GM12878 (cell line): ENCODE data around the gene PPP4R4. TPM values are rescaled to one million over a fixed set of nuclear protein-coding genes. Genes with fewer than 3 reads are reported as not detected.

Experiments
- ASH2L ChIP-seq: fragments of 300-600, 200-600 bp; sonication (generic); IDR thresholded peaks from 2 replicates; pipeline ENCODE4 v1.6.1; 2017; ENCODE audit warnings: low read depth, mild to moderate bottlenecking, borderline replicate concordance
- ATF2 ChIP-seq: IDR thresholded peaks from 2 replicates; pipeline ENCODE4 v1.6.1; 2012; ENCODE audit warnings: low read length, inconsistent platforms
- ATF7 ChIP-seq: fragments of 450-650 bp; IDR thresholded peaks from 2 replicates; pipeline ENCODE4 v1.6.1; 2016; ENCODE audit warnings: low read depth, mild to moderate bottlenecking
- BRCA1 ChIP-seq: IDR thresholded peaks from 2 replicates; pipeline ENCODE4 v1.6.1; 2011; ENCODE audit warnings: low read depth, low read length, improper control_type of control experiment
- ETV6 ChIP-seq, 2 experiments: fragments of 450-650 bp in 1 of 2; IDR thresholded peaks in 1 of 2; conservative IDR thresholded peaks in 1 of 2; 2 replicates each; pipeline ENCODE4 v1.6.1; 2014; ENCODE audit warnings: antibody characterized with exemption in 1 of 2, borderline replicate concordance in 1 of 2, low read depth in 1 of 2, mild to moderate bottlenecking in 1 of 2, moderate library complexity in 1 of 2
- IKZF1 ChIP-seq: fragments of 450-650 bp; conservative IDR thresholded peaks from 2 replicates; pipeline ENCODE4 v1.6.1; 2017; ENCODE audit warnings: antibody characterized with exemption, mild to moderate bottlenecking
- IRF3 ChIP-seq: fragments of 450-650 bp; IDR thresholded peaks from 2 replicates; pipeline ENCODE4 v1.6.1; 2014; ENCODE audit warnings: mild to moderate bottlenecking
- IRF5 ChIP-seq: fragments of 450-650 bp; IDR thresholded peaks from 2 replicates; pipeline ENCODE4 v1.6.1; 2017; ENCODE audit warnings: borderline replicate concordance
- KDM1A ChIP-seq: fragments of 200-600 bp; sonication (generic); IDR thresholded peaks from 2 replicates; pipeline ENCODE4 v1.6.1; 2016; ENCODE audit warnings: borderline replicate concordance
- MAX ChIP-seq: IDR thresholded peaks from 2 replicates; pipeline ENCODE4 v1.6.1; 2012; ENCODE audit warnings: low read depth, low read length, improper control_type of control experiment
- MTA2 ChIP-seq: fragments of 450-650 bp; IDR thresholded peaks from 2 replicates; pipeline ENCODE4 v1.6.1; 2016; ENCODE audit warnings: low read depth, mild to moderate bottlenecking, moderate library complexity
- MYB ChIP-seq: fragments of 150-350 bp; IDR thresholded peaks from 2 replicates; pipeline ENCODE4 v1.6.1; 2014; ENCODE audit warnings: mild to moderate bottlenecking, low read depth, low read length, borderline replicate concordance
- NR2C2 ChIP-seq: IDR thresholded peaks from 2 replicates; pipeline ENCODE4 v1.6.1; 2011; ENCODE audit warnings: borderline replicate concordance, low read depth; ENCODE audit not compliant: control insufficient read depth, insufficient read length
- PAX8 ChIP-seq: fragments of 450-650 bp; IDR thresholded peaks from 2 replicates; pipeline ENCODE4 v1.6.1; 2017; ENCODE audit warnings: mild to moderate bottlenecking, moderate library complexity
- PRDM15 ChIP-seq: fragments of 450-650 bp; formaldehyde crosslinking; IDR thresholded peaks from 2 replicates; pipeline ENCODE4 v1.4.0; 2020; ENCODE audit warnings: mild to moderate bottlenecking, moderate library complexity
- RELA ChIP-seq: fragments of 450-650 bp; IDR thresholded peaks from 2 replicates; pipeline ENCODE4 v1.8.0; 2014; ENCODE audit warnings: borderline replicate concordance; ENCODE audit not compliant: partially characterized antibody
- RELB ChIP-seq: fragments of 450-650 bp; IDR thresholded peaks from 2 replicates; pipeline ENCODE4 v1.6.1; 2017; ENCODE audit warnings: low read depth, mild to moderate bottlenecking, moderate library complexity
- SREBF1 ChIP-seq: IDR thresholded peaks from 2 replicates; pipeline ENCODE4 v1.6.1; 2012; ENCODE audit warnings: mild to moderate bottlenecking, low read length
- TCF3 ChIP-seq: IDR thresholded peaks from 2 replicates; pipeline ENCODE4 v1.6.1; 2012; ENCODE audit warnings: low read depth, mild to moderate bottlenecking, low read length, borderline replicate concordance; ENCODE audit not compliant: insufficient read depth
- ZNF207 ChIP-seq: fragments of 450-650 bp; IDR thresholded peaks from 2 replicates; pipeline ENCODE4 v1.6.1; 2014; ENCODE audit warnings: antibody characterized with exemption, mild to moderate bottlenecking, borderline replicate concordance
- ZNF274 ChIP-seq: IDR thresholded peaks from one replicate; pipeline ENCODE4 v1.8.0; 2011; ENCODE audit not compliant: insufficient read length, insufficient read depth
- polyA plus RNA-seq, 11 experiments: library from polyadenylated mRNA; depleted of rRNA in 4 of 11; unstranded in 6 of 11; stranded (reverse) in 5 of 11; fragments of >200 nt; fragmentation: Nextera tagmentation in 4 of 11; fragmentation: Illumina TruSeq in 1 of 11; extraction: Ambion mirVana in 4 of 11; extraction: Trizol in 1 of 11; gene quantifications; 1 replicate in 1 of 11; 2 replicates in 10 of 11; pipeline versions ENCODE4 v1.2.1 to v1.2.3, GENCODE V29; 2011 to 2016; ENCODE audit warnings: inconsistent platforms in 2 of 11, missing spikeins in 2 of 11, low read depth in 1 of 11
- total RNA-seq, 4 experiments: library from RNA; depleted of rRNA in 3 of 4; stranded (reverse); fragments of >200 nt in 3 of 4; fragmentation: Illumina TruSeq in 1 of 4; extraction: Trizol in 1 of 4; gene quantifications; 2 replicates each; pipeline versions ENCODE4 v1.2.1 to v1.2.3, GENCODE V29; 2013 to 2021

PPP4R4 gene
- total and polyA plus RNA-seq, 10 of the 15 experiments (the other 5 are each of a cell fraction or from before 2014, with no cell fraction given): 0.01 to 0.13 (median 0.08) TPM; not detected in 4

GRCh38 chr14:94129111-94129757 is 44.9 kb upstream of the PPP4R4 start, which contains the start of gene IFI27L2 (continued):
- TF ChIP-seq MAX: no peak
- TF ChIP-seq RELB: no peak
- TF ChIP-seq ZNF274: no peak
- TF ChIP-seq SREBF1: no peak
- TF ChIP-seq BRCA1: no peak
- TF ChIP-seq IRF3: no peak
- no peak for TF ChIP-seq ZNF207
- peak; percentile 39; the same call in 1 of the 2 replicates for TF ChIP-seq IKZF1
- no peak for TF ChIP-seq IRF5
- TF ChIP-seq MTA2: 0 out of 2 replicates have a peak, but pooled peaks have one; percentile 15
- TF ChIP-seq ETV6 (conservative IDR thresholded peaks at IDR 0.05 in 1 of 2, IDR thresholded peaks at IDR 0.05 in 1 of 2; ENCODE audit: borderline replicate concordance in 1 of 2, low read depth in 1 of 2): no peak
- TF ChIP-seq NR2C2: no peak
- TF ChIP-seq ATF7: no peak
- TF ChIP-seq ATF2: no peak
- no peak for TF ChIP-seq MYB
- no peak for TF ChIP-seq TCF3
- no peak for TF ChIP-seq PAX8
- TF ChIP-seq RELA: no peak
- no peak for TF ChIP-seq ASH2L
- no peak for TF ChIP-seq KDM1A
- TF ChIP-seq PRDM15: no peak
